ENCODE results near the gene CAND1.

CAND1 gene

GRCh38 chr12:67354966-67355365 is 85.8 kb downstream of the CAND1 start:
- no peak for TF ChIP-seq CTCF (conservative IDR thresholded peaks at IDR 0.05)
- H3K27ac ChIP-seq, result peak overlapping the region; percentile 26

GRCh38 chr12:67355428-67356379 is 86.5 kb downstream of the CAND1 start:
- peak; percentile 74 for TF ChIP-seq CTCF (conservative IDR thresholded peaks at IDR 0.05)
- H3K27ac ChIP-seq, result peak overlapping the region; percentile 26

- TF ChIP-seq CTCF (conservative IDR thresholded peaks at IDR 0.05), result no peak
- H3K27ac ChIP-seq, result peak overlapping the region; percentile 26
These were observed 87.2 kb downstream of the CAND1 start for GRCh38 chr12:67356380-67356774.

GRCh38 chr12:67357376-67358125 is 88.4 kb downstream of the CAND1 start:
- H3K27ac ChIP-seq, result no peak overlapping the region
- TF ChIP-seq CTCF (conservative IDR thresholded peaks at IDR 0.05), result no peak

GRCh38 chr12:67358781-67359338 is 89.7 kb downstream of the CAND1 start:
- H3K27ac ChIP-seq, result no peak overlapping the region
- TF ChIP-seq CTCF (conservative IDR thresholded peaks at IDR 0.05), result no peak

GRCh38 chr12:67362526-67362925 is 93.4 kb downstream of the CAND1 start:
- no peak for TF ChIP-seq CTCF (conservative IDR thresholded peaks at IDR 0.05)

GRCh38 chr12:67364228-67364627 is 95.1 kb downstream of the CAND1 start:
- TF ChIP-seq CTCF (conservative IDR thresholded peaks at IDR 0.05), result no peak
- no peak overlapping the region for H3K27ac ChIP-seq

More at GRCh38 chr12:67362526-67362925, 93.4 kb downstream of the CAND1 start:
- H3K27ac ChIP-seq, result no peak overlapping the region

Data from VCaP (cell line).